CD4-positive, alpha-beta T cell treated with Interferon gamma for 1 hour (primary cell): ENCODE data around the gene LGALS7B.
A peak's percentile ranks its signal among the peaks of the same experiment; 100 is the strongest.
"Not testable (repeated sequence)": the region's sequence is repeated elsewhere in the genome, so short reads cannot be mapped to it uniquely, and the experiment has no call there.

Experiments
- DNase-seq: peaks from one replicate; pipeline ENCODE4 v3.0.0-alpha.2; 2020

LGALS7B gene

DNA sequence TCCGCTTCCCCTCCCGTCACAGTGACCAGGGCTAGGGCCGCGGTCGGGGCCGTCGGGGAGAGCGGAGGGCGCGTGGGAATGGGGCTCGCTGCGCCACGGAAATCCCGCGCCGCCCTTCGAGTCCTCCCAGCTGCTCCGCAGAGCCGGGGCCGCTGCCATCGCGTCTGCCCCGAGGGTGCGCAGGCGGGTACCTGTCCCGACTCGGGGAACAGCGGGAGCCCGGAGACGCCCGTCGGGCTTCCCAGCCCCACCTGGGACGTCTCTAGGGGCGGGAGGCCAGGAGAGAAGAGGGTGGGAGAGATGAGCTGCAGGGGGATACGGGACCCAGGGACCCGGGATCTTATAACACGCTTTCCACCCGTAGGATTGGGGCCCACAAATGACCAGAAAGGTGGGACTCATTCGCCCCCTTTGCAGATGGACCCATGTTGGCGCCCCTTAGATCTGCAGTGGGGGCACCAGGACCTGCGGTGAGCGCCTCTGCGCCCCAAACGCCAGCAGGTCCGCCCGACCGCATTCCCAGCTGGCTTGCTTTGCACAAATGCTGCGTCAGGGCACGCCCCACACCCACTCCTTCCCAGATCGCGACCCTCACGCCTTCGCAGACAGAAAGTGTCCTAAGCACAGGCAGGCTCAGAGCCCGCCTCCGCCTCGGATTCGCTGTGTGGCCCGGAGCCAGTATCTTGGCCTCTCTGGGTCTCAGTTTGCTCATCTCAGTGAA, 18.6 kb upstream of the LGALS7B start:
- DNase-seq: not testable (repeated sequence)

- DNase-seq: not testable (repeated sequence)
Measured at GRCh38 chr19:38770949-38771275, 18.1 kb upstream of the LGALS7B start.

DNA sequence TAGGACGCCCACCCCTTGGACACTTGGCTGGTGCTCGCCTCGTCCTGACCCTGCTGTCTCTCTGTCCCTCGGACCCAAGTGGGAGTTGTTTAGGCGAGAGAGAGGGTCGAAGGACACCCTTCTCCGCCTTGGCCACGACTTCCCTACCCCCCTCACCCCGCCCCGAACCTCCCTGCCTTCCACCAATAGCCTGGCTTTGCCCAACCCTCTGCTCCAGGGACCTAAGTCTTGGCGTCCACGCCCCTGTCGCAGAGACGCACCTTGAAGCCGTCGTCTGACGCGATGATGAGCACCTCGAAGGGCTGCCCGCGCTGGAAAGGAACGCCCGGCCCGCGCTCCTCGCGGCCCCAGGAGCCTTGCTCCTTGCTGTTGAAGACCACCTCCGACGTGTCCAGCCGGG, 17.4 kb upstream of the LGALS7B start:
- not testable (repeated sequence) for DNase-seq

GRCh38 chr19:38773469-38774177, 15.4 kb upstream of the LGALS7B start, which contains the start of gene LGALS7:
TSS of gene LGALS7 (minus strand) at chr19:38773517. CDS start at chr19:38773492, 25 bp downstream.
- no peak for DNase-seq

DNA sequence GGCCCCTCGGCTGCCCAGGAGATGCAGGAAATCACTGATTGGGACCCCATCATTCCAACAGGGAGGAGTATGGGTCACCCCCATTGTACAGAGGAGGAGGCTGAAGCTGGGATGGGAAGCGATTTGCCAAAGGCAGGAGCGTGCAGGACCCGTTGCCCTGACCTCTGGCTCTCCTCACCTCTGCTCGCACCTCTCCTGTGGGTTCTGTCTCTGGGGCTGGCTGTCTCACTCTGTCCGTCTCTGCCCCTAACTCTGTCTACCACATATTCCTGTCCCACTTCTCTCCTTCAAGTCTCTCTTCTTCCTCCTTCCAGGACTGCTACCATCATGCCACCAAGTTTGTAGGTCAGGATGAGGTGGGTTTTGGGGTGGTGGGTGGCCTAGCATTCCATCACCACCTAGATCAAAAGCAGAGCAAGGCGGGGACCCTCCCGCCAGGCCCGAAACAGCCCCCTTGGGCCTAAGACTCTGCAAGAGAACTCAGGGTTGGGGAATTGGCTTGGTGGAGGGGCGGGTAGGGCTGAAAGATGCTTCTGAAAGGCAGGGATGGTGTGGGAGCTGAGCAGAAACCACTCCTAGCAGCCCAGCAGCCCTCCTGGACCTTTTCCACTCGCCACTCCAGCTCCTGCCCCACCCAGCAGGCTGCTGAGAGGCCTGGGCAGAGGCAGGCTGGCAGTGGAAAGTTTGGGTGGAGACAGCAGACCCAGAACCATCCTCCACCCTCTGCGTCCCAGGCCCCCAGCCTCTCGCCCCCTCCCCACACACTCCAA, 14.6 kb upstream of the LGALS7B start:
- no peak for DNase-seq

- no peak for DNase-seq
Measured at GRCh38 chr19:38778733-38779132, 10.3 kb upstream of the LGALS7B start.

GRCh38 chr19:38780443-38780842, 8.6 kb upstream of the LGALS7B start:
- DNase-seq: no peak

DNA sequence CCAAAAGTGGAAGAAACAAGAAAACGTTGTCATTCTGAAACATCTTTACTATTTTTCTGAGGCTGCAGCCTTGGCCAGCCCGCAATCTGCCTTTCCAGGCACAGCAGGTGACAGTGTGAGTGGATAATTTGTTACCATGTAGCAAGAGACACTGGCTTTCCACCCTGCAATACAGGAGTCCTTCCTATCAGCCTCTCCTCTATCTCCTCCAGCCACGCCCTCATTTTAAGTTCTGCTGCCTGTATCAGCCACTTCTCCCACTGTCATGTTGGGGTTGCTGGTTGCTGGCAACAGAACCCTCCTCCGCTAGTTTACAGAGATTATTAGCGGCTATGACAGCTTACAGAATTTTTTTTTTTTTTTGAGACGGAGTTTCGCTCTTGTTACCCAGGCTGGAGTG, 7.9 kb upstream of the LGALS7B start:
- no peak for DNase-seq

GRCh38 chr19:38782212-38782611, 6.8 kb upstream of the LGALS7B start:
- not testable (repeated sequence) for DNase-seq

DNA sequence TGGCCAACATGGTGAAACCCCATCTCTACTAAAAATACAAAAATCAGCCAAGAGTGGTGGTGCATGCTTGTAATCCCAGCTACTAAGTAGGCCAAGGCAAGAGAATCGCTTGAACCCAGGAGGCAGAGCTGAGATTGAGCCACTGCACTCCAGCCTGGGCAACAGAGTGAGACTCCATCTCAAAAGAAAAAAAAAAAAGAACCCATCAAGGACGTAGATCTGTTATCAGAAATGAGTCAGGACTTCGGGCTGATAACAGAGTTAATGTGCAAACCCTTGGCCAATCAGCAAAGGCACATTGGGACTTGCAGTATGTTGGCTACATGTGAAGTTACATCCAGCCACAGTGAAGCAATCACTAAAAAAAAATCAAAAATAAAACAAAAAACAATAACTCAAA, 4.8 kb upstream of the LGALS7B start:
- DNase-seq: no peak

GRCh38 chr19:38785187-38785699, 3.8 kb upstream of the LGALS7B start:
- no peak for DNase-seq

GRCh38 chr19:38786061-38786460, 2.9 kb upstream of the LGALS7B start:
- DNase-seq: not testable (repeated sequence)

DNA sequence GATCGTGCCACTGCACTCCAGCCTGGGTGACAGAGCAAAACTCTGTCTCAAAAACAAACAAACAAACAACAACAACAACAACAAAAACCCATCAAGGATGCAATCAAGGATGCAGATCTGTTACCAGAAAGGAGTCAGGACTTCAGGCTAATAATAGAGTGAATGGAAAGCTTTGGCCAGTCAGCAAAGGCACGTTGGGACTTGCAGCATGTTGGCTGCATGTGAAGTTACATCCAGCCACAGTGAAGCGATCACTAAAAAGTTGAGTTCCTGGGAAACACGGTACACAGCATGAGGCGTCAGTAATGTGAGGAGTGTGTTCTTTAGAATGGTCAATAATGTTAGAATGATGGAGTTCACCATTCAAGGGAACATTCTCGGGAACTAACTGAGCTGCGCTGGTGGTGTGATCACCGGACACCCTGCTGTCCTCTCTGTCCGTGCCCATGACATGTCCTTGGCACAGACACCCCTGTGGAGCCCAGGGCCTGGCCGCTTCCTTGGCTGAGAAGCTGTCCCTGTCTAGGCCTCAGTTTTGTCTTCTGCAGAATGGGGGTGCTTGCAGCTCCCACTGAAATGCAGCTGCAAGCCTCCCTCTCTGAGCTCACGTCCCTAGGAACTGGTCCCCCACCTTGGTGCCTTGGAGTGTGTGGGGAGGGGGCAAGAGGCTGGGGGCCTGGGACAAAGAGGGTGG, 2.3 kb upstream of the LGALS7B start:
- DNase-seq: no peak

GRCh38 chr19:38790507-38791403, 1.8 kb downstream of the LGALS7B start:
- DNase-seq: not testable (repeated sequence)

DNA sequence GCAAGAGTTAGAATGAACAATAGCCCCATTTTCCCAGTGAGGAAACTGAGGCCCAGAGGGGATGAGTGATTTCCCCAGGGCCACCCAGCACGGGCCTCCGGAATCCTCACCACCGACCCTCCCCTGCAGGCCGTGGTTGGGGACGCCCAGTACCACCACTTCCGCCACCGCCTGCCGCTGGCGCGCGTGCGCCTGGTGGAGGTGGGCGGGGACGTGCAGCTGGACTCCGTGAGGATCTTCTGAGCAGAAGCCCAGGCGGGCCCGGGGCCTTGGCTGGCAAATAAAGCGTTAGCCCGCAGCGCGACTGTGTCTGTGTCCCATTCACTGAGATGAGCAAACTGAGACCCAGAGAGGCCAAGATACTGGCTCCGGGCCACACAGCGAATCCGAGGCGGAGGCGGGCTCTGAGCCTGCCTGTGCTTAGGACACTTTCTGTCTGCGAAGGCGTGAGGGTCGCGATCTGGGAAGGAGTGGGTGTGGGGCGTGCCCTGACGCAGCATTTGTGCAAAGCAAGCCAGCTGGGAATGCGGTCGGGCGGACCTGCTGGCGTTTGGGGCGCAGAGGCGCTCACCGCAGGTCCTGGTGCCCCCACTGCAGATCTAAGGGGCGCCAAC, 2.6 kb downstream of the LGALS7B start:
- DNase-seq: not testable (repeated sequence)

- peak; percentile 39 for DNase-seq
Measured at GRCh38 chr19:38792250-38793111, 3.5 kb downstream of the LGALS7B start.

DNA sequence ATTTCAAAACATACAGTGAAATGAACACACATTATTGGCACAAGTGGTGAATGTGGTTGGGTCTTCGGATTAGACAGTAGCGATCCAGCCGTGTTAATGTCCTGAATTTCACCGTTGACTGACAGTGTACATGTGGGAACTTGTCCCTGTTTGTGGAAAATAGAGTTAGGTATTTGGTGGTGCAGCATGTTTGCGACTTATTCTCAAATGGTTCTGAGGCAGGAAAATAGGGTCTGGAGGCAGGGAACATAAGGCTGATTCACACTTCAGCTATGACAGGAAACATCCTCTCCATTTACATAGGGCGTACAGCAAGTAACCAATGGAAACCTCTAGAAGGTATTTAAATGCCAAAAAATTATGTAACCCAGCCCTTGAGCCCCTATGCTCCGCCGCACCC, 4.2 kb downstream of the LGALS7B start:
- no peak for DNase-seq

DNA sequence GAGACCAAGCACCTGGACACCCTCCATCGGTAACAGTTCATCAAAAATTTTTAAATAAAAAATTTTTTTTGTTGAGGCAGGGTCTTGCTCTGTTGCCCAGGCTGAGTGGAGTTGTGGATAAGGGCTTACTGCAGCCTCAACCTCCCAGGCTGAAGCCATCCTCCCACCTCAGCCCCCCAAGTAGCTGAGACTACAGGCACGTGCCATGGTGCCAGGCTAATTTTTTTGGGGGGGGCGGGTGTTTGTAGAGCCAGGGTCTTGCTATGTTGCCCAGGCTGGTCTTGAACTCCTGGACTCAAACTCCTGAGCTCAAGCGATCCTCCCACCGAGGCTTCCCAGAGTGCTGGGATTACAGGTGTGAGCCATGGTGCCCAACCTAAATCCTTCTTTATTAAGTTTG, 4.7 kb downstream of the LGALS7B start:
- DNase-seq: no peak

DNA sequence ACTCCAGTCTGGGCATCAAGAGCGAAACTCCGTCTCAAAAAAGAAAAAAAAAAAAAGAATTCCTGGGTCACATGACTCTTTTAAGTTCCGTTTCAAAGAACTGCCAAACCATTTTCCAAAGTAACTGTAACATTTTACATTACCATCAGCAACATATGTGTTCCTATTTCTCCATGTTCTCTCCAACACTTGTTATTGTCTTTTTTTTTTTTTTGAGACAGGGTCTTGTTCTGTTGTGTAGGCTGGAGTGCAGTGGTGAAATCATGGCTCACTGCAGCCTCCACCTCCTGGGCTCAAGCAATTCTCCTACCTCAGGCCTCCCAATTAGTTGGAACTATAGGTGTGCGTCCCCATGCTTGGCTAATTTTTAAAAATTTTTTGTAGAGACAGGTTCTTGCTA, 6.5 kb downstream of the LGALS7B start:
- no peak for DNase-seq

DNA sequence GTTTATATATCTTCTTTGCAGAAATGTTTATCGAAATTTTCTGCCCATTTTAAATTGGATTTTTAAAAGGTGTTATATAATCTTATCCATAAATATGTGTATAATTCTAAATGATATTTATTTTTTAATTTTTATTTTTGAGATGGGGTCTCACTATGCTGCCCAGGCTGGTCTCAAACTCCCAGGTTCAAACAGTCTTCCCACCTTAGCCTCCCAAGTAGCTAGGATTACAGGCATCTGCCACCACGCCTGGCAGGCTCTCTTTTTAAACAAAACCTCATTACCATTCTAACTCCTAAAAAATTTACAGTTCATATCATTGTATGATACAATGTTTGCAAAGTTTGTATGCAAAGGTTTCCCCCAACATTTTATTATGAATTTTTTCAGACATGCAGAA, 7.2 kb downstream of the LGALS7B start:
- no peak for DNase-seq
